GM12878 (cell line): Measurements from ENCODE around the gene NET1. TPM values are rescaled to one million over a fixed set of nuclear protein-coding genes. Genes with fewer than 3 reads are reported as not detected.

Source experiments
- ATAC-seq: fragments of 200-7000 bp; cut with Tn5 transposase; 3 replicates; pipeline ENCODE4 v1.9.1; 2020; ENCODE audit warnings: mild to moderate bottlenecking, moderate library complexity
- BruUV-seq: library from RNA; stranded (reverse); fragments of 400-500 nt; replicated peaks from 2 replicates; lab custom pipeline; 2021; lab: Mats Ljungman, UMichigan
- CTCF ChIA-PET: fragments of 300-600 bp; sonication (Branson Sonifier 250); formaldehyde crosslinking; extraction: SDS; loops from one replicate; lab custom pipeline; 2021; ENCODE audit warnings: inconsistent platforms; lab: Yijun Ruan, JAX
- POLR2A ChIA-PET: fragments of 350-600 bp; formaldehyde crosslinking; extraction: SDS; loops from one replicate; lab custom pipeline; 2021; ENCODE audit warnings: inconsistent platforms; lab: Charles Lee
- RAD21 ChIA-PET: fragments of 300-600 bp; sonication (Branson Sonifier 250); formaldehyde crosslinking; loops from one replicate; lab custom pipeline; 2023; ENCODE audit warnings: antibody characterized with exemption; ENCODE audit not compliant: unreplicated experiment; lab: Charles Lee
- SMC1A ChIA-PET: fragments of 300-600 bp; sonication (Branson Sonifier 250); formaldehyde crosslinking; loops from one replicate; lab custom pipeline; 2023; ENCODE audit not compliant: unreplicated experiment, uncharacterized antibody; lab: Charles Lee
- DNase-seq: peaks from one replicate; pipeline ENCODE4 v3.0.0-alpha.2; 2011; ENCODE audit warnings: low read depth, low spot score
- FAIRE-seq: peaks from 3 replicates; lab custom pipeline; 2011; peaks lifted over from hg19 to GRCh38; lab: Jason Lieb, UNC
- H2AFZ ChIP-seq: 2 replicates; pipeline ENCODE4 v1.6.0; 2011; ENCODE audit warnings: low read depth, low read length, control low read depth; ENCODE audit not compliant: control insufficient read depth
- H3K27ac ChIP-seq: 2 replicates; pipeline ENCODE4 v1.5.1; 2011; ENCODE audit warnings: control low read depth; ENCODE audit not compliant: control insufficient read depth, insufficient read depth
- H3K27me3 ChIP-seq, 2 experiments: replicated peaks in 1 of 2; 2 replicates each; pipeline versions ENCODE4 v1.6.0 to v1.6.1; 2011; ENCODE audit warnings: low read length in 1 of 2; ENCODE audit not compliant: control insufficient read depth in 2 of 2, insufficient read depth in 2 of 2
- H3K36me3 ChIP-seq, 2 experiments: 2 replicates each; pipeline ENCODE4 v1.5.1; 2011; ENCODE audit warnings: low read length in 1 of 2; ENCODE audit not compliant: control insufficient read depth in 2 of 2, insufficient read depth in 2 of 2
- H3K4me1 ChIP-seq: 2 replicates; pipeline ENCODE4 v1.6.1; 2011; ENCODE audit warnings: mild to moderate bottlenecking, low read length, moderate library complexity, mixed read lengths; ENCODE audit not compliant: control insufficient read depth, insufficient read depth
- H3K4me2 ChIP-seq: 2 replicates; pipeline ENCODE4 v1.6.0; 2011; ENCODE audit warnings: control low read depth; ENCODE audit not compliant: control insufficient read depth, insufficient read depth
- H3K4me3 ChIP-seq: fragments of 200-600 bp; sonication (generic); 2 replicates; pipeline ENCODE4 v1.5.1; 2016
- H3K79me2 ChIP-seq: 2 replicates; pipeline ENCODE4 v1.6.0; 2011; ENCODE audit warnings: low read length; ENCODE audit not compliant: control insufficient read depth, insufficient read depth
- H3K9ac ChIP-seq: 2 replicates; pipeline ENCODE4 v1.8.0; 2011; ENCODE audit warnings: low read length, control low read depth, mixed read lengths; ENCODE audit not compliant: control insufficient read depth, insufficient read depth
- H3K9me3 ChIP-seq: replicated peaks from 3 replicates; pipeline ENCODE4 v1.5.1; 2011; ENCODE audit warnings: mild to moderate bottlenecking, low read length; ENCODE audit not compliant: control insufficient read depth, insufficient read depth
- H4K20me1 ChIP-seq: 2 replicates; pipeline ENCODE4 v1.6.0; 2011; ENCODE audit not compliant: control insufficient read depth, insufficient read depth
- CHD2 ChIP-seq: IDR thresholded peaks from 2 replicates; pipeline ENCODE4 v1.6.1; 2011; ENCODE audit warnings: low read depth, low read length, improper control_type of control experiment, borderline replicate concordance
- CREM ChIP-seq: IDR thresholded peaks from 2 replicates; pipeline ENCODE4 v1.6.1; 2014; ENCODE audit warnings: antibody characterized with exemption, low read depth
- EGR1 ChIP-seq, 2 experiments: IDR thresholded peaks; 1 replicate in 1 of 2; 2 replicates in 1 of 2; pipeline ENCODE4 v1.6.1; 2011 to 2012; ENCODE audit warnings: low read depth in 2 of 2, low read length in 2 of 2, borderline replicate concordance in 1 of 2, mild to moderate bottlenecking in 1 of 2, moderate library complexity in 1 of 2
- ESRRA ChIP-seq: IDR thresholded peaks from 2 replicates; pipeline ENCODE4 v1.6.1; 2012; ENCODE audit warnings: mild to moderate bottlenecking, low read length, improper control_type of control experiment
- IRF5 ChIP-seq: fragments of 450-650 bp; IDR thresholded peaks from 2 replicates; pipeline ENCODE4 v1.6.1; 2017; ENCODE audit warnings: borderline replicate concordance
- NFYB ChIP-seq: IDR thresholded peaks from 2 replicates; pipeline ENCODE4 v1.6.1; 2011; ENCODE audit warnings: low read depth, mild to moderate bottlenecking, low read length, improper control_type of control experiment, moderate library complexity; ENCODE audit not compliant: insufficient read depth
- NRF1 ChIP-seq: conservative IDR thresholded peaks from 2 replicates; pipeline ENCODE4 v1.6.1; 2011; ENCODE audit warnings: mild to moderate bottlenecking, low read depth, low read length, improper control_type of control experiment
- PML ChIP-seq: IDR thresholded peaks from 2 replicates; pipeline ENCODE4 v1.6.1; 2012; ENCODE audit warnings: low read length, inconsistent platforms
- POLR2AphosphoS5 ChIP-seq: IDR thresholded peaks from 2 replicates; pipeline ENCODE4 v1.6.1; 2011; ENCODE audit warnings: mild to moderate bottlenecking, low read length, inconsistent platforms
- RELB ChIP-seq: fragments of 450-650 bp; IDR thresholded peaks from 2 replicates; pipeline ENCODE4 v1.6.1; 2017; ENCODE audit warnings: low read depth, mild to moderate bottlenecking, moderate library complexity
- REST ChIP-seq: IDR thresholded peaks from 2 replicates; pipeline ENCODE4 v1.6.1; 2012; ENCODE audit warnings: mild to moderate bottlenecking, low read depth, low read length
- SUPT20H ChIP-seq: IDR thresholded peaks from 2 replicates; pipeline ENCODE4 v1.6.1; 2011; ENCODE audit warnings: low read depth, mild to moderate bottlenecking, low read length, moderate library complexity, borderline replicate concordance; ENCODE audit not compliant: control insufficient read depth
- TAF1 ChIP-seq: IDR thresholded peaks from 2 replicates; pipeline ENCODE4 v1.6.1; 2011; ENCODE audit warnings: mild to moderate bottlenecking, low read depth, low read length, borderline replicate concordance
- ZNF207 ChIP-seq: fragments of 450-650 bp; IDR thresholded peaks from 2 replicates; pipeline ENCODE4 v1.6.1; 2014; ENCODE audit warnings: antibody characterized with exemption, mild to moderate bottlenecking, borderline replicate concordance
- ZSCAN29 ChIP-seq: fragments of 450-650 bp; IDR thresholded peaks from 2 replicates; pipeline ENCODE4 v1.6.1; 2017; ENCODE audit warnings: mild to moderate bottlenecking, moderate library complexity
- WGBS: methylation state at CpG from one replicate; pipeline ENCODE4 v1.1.6; 2016; ENCODE audit warnings: low lambda C conversion rate; ENCODE audit not compliant: insufficient replicate concordance, insufficient coverage; ENCODE audit errors: missing lambda C conversion rate; 5-methylcytosine and 5-hydroxymethylcytosine counted together
- in situ Hi-C: fragments of 300-500 bp; cut with MboI; formaldehyde crosslinking; loops from 9 replicates; pipeline ENCODE4 v1.14.3; 2018; ENCODE audit warnings: mixed read lengths
- intact Hi-C: fragments of 100-400 bp; cut with micrococcal nuclease; formaldehyde crosslinking; loops from one replicate; pipeline ENCODE4 v1.14.2; 2022; ENCODE audit not compliant: unreplicated experiment
- polyA plus RNA-seq, 11 experiments: library from polyadenylated mRNA; depleted of rRNA in 4 of 11; unstranded in 6 of 11; stranded (reverse) in 5 of 11; fragments of >200 nt; fragmentation: Nextera tagmentation in 4 of 11; fragmentation: Illumina TruSeq in 1 of 11; extraction: Ambion mirVana in 4 of 11; extraction: Trizol in 1 of 11; gene quantifications; 1 replicate in 1 of 11; 2 replicates in 10 of 11; pipeline versions ENCODE4 v1.2.1 to v1.2.3, GENCODE V29; 2011 to 2016; ENCODE audit warnings: inconsistent platforms in 2 of 11, missing spikeins in 2 of 11, low read depth in 1 of 11
- total RNA-seq, 4 experiments: library from RNA; depleted of rRNA in 3 of 4; stranded (reverse); fragments of >200 nt in 3 of 4; fragmentation: Illumina TruSeq in 1 of 4; extraction: Trizol in 1 of 4; gene quantifications; 2 replicates each; pipeline versions ENCODE4 v1.2.1 to v1.2.3, GENCODE V29; 2013 to 2021

Gene NET1
- total and polyA plus RNA-seq, 10 of the 15 experiments (the other 5 are each of a cell fraction or from before 2014, with no cell fraction given): 6.5 to 22.7 (median 18.4) TPM

- TF ChIP-seq CREM (no peak), CHD2 (no peak), POLR2AphosphoS5 (no peak), ZNF207 (no peak), TAF1 (no peak), PML (no peak)
These were observed 68.8 kb downstream of the NET1 start (continued) for GRCh38 chr10:5481121-5481520.

GRCh38 chr10:5482016-5482415, 69.7 kb downstream of the NET1 start:
- no peak overlapping the region for H3K9ac ChIP-seq

More at GRCh38 chr10:5482016-5482415, 69.7 kb downstream of the NET1 start:
- Histone ChIP-seq H3K9me3 (no peaks in the 10 kb centered on the region; the same call in 2 of the 3 replicates), H4K20me1 (no peaks in the 10 kb centered on the region), H3K4me1 (no peaks in the 10 kb centered on the region; the same call in 1 of the 2 replicates), H3K4me3 (no peak overlapping the region), H3K79me2 (no peaks in the 10 kb centered on the region), H2AFZ (no peak overlapping the region), H3K4me2 (no peak overlapping the region), H3K27ac (no peak overlapping the region), H3K27me3 (peaks cover 9 to 12% of the 10 kb centered on the region in 2 experiments), H3K36me3 (no peaks in the 10 kb centered on the region)
- WGBS: 52% methylated on average over 9 of the region's 9 CpGs
- no TSS peak for BruUV-seq
- CTCF ChIA-PET: no interaction called here
- no peak for ATAC-seq
- SMC1A ChIA-PET: no interaction called here
- intact Hi-C loops: no loop called here
- in situ Hi-C loops: no loop called here
- TF ChIP-seq IRF5: no peak
- no peak for TF ChIP-seq REST
- no peak for TF ChIP-seq NRF1
- no peak for TF ChIP-seq RELB
- TF ChIP-seq SUPT20H: no peak
- no peak for TF ChIP-seq ZSCAN29
- no peak for TF ChIP-seq NFYB
- TF ChIP-seq EGR1 (IDR thresholded peaks at IDR 0.05; ENCODE audit: borderline replicate concordance in 1 of 2, low read depth in 2 of 2, low read length in 2 of 2): no peak
- no peak for TF ChIP-seq ESRRA
- POLR2A ChIA-PET: no interaction called here
- RAD21 ChIA-PET: no interaction called here
- no peak for DNase-seq
- no peak for FAIRE-seq
